Hepatocyte (in vitro differentiated cells): ENCODE data around the gene PCSK6. TPM values are rescaled to one million over a fixed set of nuclear protein-coding genes. Genes with fewer than 3 reads are reported as not detected.
"Not testable (repeated sequence)": the region's sequence is repeated elsewhere in the genome, so short reads cannot be mapped to it uniquely, and the experiment has no call there.

Experiments
- DNase-seq: peaks from one replicate; pipeline ENCODE4 v3.0.0-alpha.2; 2016; ENCODE audit warnings: low spot score
- H2AFZ ChIP-seq: fragments of 200-600 bp; sonication (generic); 2 replicates; pipeline ENCODE4 v1.6.0; 2016; ENCODE audit warnings: antibody characterized with exemption, mild to moderate bottlenecking
- H3K27ac ChIP-seq: fragments of 200-600 bp; sonication (generic); 2 replicates; pipeline ENCODE4 v1.5.1; 2016; ENCODE audit warnings: mild to moderate bottlenecking
- H3K27me3 ChIP-seq: fragments of 200-600 bp; sonication (generic); 2 replicates; pipeline ENCODE4 v1.6.1; 2016
- H3K36me3 ChIP-seq: fragments of 200-600 bp; sonication (generic); replicated peaks from 2 replicates; pipeline ENCODE4 v1.5.1; 2016; ENCODE audit warnings: low read depth; ENCODE audit not compliant: insufficient read depth
- H3K4me1 ChIP-seq: fragments of 200-600 bp; sonication (generic); 2 replicates; pipeline ENCODE4 v1.5.1; 2016; ENCODE audit warnings: mild to moderate bottlenecking, moderate library complexity; ENCODE audit not compliant: insufficient read depth
- H3K4me2 ChIP-seq: fragments of 200-600 bp; sonication (generic); 2 replicates; pipeline ENCODE4 v1.6.0; 2016
- H3K4me3 ChIP-seq: fragments of 200-600 bp; sonication (generic); 2 replicates; pipeline ENCODE4 v1.5.1; 2016; ENCODE audit warnings: mild to moderate bottlenecking
- H3K79me2 ChIP-seq: fragments of 200-600 bp; sonication (generic); 2 replicates; pipeline ENCODE4 v1.6.0; 2017; ENCODE audit warnings: mild to moderate bottlenecking
- H3K9me2 ChIP-seq: fragments of 200-600 bp; sonication (generic); replicated peaks from 2 replicates; pipeline ENCODE4 v1.6.0; 2017; ENCODE audit warnings: mild to moderate bottlenecking; ENCODE audit not compliant: insufficient read depth
- H3K9me3 ChIP-seq: fragments of 200-600 bp; sonication (generic); 2 replicates; pipeline ENCODE4 v1.5.1; 2016; ENCODE audit warnings: low read depth, mild to moderate bottlenecking
- H4K20me1 ChIP-seq: fragments of 200-600 bp; sonication (generic); 2 replicates; pipeline ENCODE4 v1.6.0; 2016; ENCODE audit warnings: mild to moderate bottlenecking; ENCODE audit not compliant: insufficient read depth, poor library complexity, severe bottlenecking
- EZH2 ChIP-seq: fragments of 200-600 bp; sonication (generic); IDR thresholded peaks from 2 replicates; pipeline ENCODE4 v1.6.1; 2016; ENCODE audit warnings: antibody characterized with exemption, mild to moderate bottlenecking, borderline replicate concordance
- EZH2phosphoT487 ChIP-seq: fragments of 200-600 bp; sonication (generic); IDR thresholded peaks from one replicate; pipeline ENCODE4 v1.6.1; 2018; ENCODE audit warnings: antibody characterized with exemption, mild to moderate bottlenecking, low read depth, moderate library complexity; ENCODE audit not compliant: unreplicated experiment, severe bottlenecking
- WGBS: methylation state at CpG from one replicate; pipeline ENCODE4 v1.1.6; 2016; ENCODE audit warnings: low lambda C conversion rate; ENCODE audit errors: missing lambda C conversion rate; 5-methylcytosine and 5-hydroxymethylcytosine counted together
- polyA plus RNA-seq: library from polyadenylated mRNA; unstranded; fragments of >200 nt; fragmentation: Nextera tagmentation; extraction: Ambion mirVana; gene quantifications from 2 replicates; pipeline ENCODE4 v1.2.1, GENCODE V29; 2016
- total RNA-seq: library from RNA; depleted of rRNA; stranded (reverse); fragments of >200 nt; gene quantifications from 2 replicates; pipeline ENCODE4 v1.2.3, GENCODE V29; 2014
- TF ChIP-seq, protein P1 (sequence below): fragments of 200-600 bp; sonication (generic); IDR thresholded peaks from 2 replicates; pipeline ENCODE4 v1.5.1; 2016; ENCODE audit warnings: antibody characterized with exemption, mild to moderate bottlenecking; ENCODE audit not compliant: poor library complexity

The PCSK6 gene
- total and polyA plus RNA-seq, 2 experiments from 2014 or later: 31.7 to 40.5 TPM

- H2AFZ ChIP-seq: no peak overlapping the region
- 92% methylated on average over 14 of the region's 14 CpGs for WGBS
Observed at GRCh38 chr15:101376615-101377395, 112.7 kb downstream of the PCSK6 start.

DNA sequence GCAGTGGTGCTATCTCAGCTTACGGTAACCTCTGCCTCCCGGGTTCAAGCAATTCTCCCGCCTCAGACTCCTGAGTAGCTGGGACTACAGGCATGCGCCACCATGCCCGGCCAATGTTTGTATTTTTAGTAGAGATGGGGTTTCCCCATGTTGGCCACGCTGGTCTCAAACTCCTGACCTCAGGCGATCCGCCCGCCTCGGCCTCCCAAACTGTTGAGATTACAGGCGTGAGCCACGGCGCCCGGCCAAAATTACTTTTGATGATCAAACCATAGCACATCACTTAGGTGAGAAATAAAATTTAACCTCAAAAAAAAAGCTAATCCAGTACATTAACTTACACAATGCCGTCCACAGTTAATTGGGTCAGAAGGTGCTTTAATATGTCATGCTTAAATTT lies 114.5 kb downstream of the PCSK6 start:
- H3K4me3 ChIP-seq, H3K4me2 ChIP-seq, H3K36me3 ChIP-seq, H4K20me1 ChIP-seq, H3K9me3 ChIP-seq, H3K27me3 ChIP-seq, H3K79me2 ChIP-seq, H3K9me2 ChIP-seq, H2AFZ ChIP-seq, H3K27ac ChIP-seq, DNase-seq: not testable (repeated sequence)
- H3K4me1 ChIP-seq: peaks cover 11% of the 10 kb centered on the region
- 90% methylated on average over 15 of the region's 15 CpGs for WGBS

More at GRCh38 chr15:101376615-101377395, 112.7 kb downstream of the PCSK6 start:
- TF ChIP-seq EZH2 (no peak), EZH2phosphoT487 (no peak)
- TF ChIP-seq, protein P1, sequence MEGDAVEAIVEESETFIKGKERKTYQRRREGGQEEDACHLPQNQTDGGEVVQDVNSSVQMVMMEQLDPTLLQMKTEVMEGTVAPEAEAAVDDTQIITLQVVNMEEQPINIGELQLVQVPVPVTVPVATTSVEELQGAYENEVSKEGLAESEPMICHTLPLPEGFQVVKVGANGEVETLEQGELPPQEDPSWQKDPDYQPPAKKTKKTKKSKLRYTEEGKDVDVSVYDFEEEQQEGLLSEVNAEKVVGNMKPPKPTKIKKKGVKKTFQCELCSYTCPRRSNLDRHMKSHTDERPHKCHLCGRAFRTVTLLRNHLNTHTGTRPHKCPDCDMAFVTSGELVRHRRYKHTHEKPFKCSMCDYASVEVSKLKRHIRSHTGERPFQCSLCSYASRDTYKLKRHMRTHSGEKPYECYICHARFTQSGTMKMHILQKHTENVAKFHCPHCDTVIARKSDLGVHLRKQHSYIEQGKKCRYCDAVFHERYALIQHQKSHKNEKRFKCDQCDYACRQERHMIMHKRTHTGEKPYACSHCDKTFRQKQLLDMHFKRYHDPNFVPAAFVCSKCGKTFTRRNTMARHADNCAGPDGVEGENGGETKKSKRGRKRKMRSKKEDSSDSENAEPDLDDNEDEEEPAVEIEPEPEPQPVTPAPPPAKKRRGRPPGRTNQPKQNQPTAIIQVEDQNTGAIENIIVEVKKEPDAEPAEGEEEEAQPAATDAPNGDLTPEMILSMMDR: no peak
- no peaks in the 10 kb centered on the region for H3K9me3 ChIP-seq
- H3K4me3 ChIP-seq: no peak overlapping the region
- peaks cover 11% of the 10 kb centered on the region for H3K4me1 ChIP-seq
- H3K79me2 ChIP-seq: no peaks in the 10 kb centered on the region
- no peaks in the 10 kb centered on the region for H3K9me2 ChIP-seq
- no peaks in the 10 kb centered on the region for H3K27me3 ChIP-seq
- no peaks in the 10 kb centered on the region for H3K36me3 ChIP-seq
- DNase-seq: no peak
- H4K20me1 ChIP-seq: no peaks in the 10 kb centered on the region
- H3K27ac ChIP-seq: no peak overlapping the region
- no peak overlapping the region for H3K4me2 ChIP-seq

- TF ChIP-seq EZH2phosphoT487 (no peak), EZH2 (no peak)
- TF ChIP-seq, protein P1: no peak
- no peaks in the 10 kb centered on the region for H3K9me3 ChIP-seq
Observed at GRCh38 chr15:101374326-101374725, 115.2 kb downstream of the PCSK6 start.

DNA sequence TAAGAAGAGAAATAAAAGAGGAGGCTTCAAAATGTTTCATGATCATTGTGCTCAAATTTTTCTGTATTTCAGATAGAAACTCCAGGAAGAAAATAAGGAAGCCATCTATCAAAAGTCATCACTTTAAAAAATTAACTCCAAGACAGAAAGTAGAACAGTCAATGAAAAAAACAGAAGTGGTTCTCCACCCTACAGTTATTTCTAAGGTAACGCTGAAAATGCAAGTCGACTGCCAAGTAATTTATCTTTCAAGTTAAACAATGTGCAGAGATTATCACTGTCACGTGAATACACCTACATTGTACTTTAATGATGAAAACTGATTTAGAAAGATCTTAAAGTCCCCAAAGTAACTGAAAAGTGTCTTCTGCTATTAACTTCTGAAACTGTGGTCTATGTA lies 115.9 kb downstream of the PCSK6 start:
- WGBS: 57% methylated on average over 3 of the region's 3 CpGs
- DNase-seq: no peak
- no peaks in the 10 kb centered on the region for H4K20me1 ChIP-seq
- H2AFZ ChIP-seq: no peak overlapping the region
- H3K36me3 ChIP-seq: no peaks in the 10 kb centered on the region
- no peaks in the 10 kb centered on the region for H3K79me2 ChIP-seq
- peaks cover 11% of the 10 kb centered on the region for H3K4me1 ChIP-seq
- no peak overlapping the region for H3K4me2 ChIP-seq
- no peak overlapping the region for H3K4me3 ChIP-seq
- no peak overlapping the region for H3K27ac ChIP-seq
- no peaks in the 10 kb centered on the region for H3K9me3 ChIP-seq
- no peaks in the 10 kb centered on the region for H3K27me3 ChIP-seq
- no peak for TF ChIP-seq EZH2
- TF ChIP-seq, protein P1: no peak
- no peak for TF ChIP-seq EZH2phosphoT487
- H3K9me2 ChIP-seq: no peaks in the 10 kb centered on the region

More at GRCh38 chr15:101374326-101374725, 115.2 kb downstream of the PCSK6 start:
- Histone ChIP-seq H2AFZ (no peak overlapping the region), H3K36me3 (no peaks in the 10 kb centered on the region), H3K9me2 (no peaks in the 10 kb centered on the region), H3K4me3 (no peak overlapping the region), H3K27ac (no peak overlapping the region), H3K4me1 (peaks cover 11% of the 10 kb centered on the region), H3K27me3 (no peaks in the 10 kb centered on the region), H3K4me2 (no peak overlapping the region), H3K79me2 (no peaks in the 10 kb centered on the region), H4K20me1 (no peaks in the 10 kb centered on the region)
- over 99% methylated on average over 6 of the region's 6 CpGs for WGBS
- DNase-seq: no peak
